ENCODE measurements around the gene PPP2R3A.

DNA sequence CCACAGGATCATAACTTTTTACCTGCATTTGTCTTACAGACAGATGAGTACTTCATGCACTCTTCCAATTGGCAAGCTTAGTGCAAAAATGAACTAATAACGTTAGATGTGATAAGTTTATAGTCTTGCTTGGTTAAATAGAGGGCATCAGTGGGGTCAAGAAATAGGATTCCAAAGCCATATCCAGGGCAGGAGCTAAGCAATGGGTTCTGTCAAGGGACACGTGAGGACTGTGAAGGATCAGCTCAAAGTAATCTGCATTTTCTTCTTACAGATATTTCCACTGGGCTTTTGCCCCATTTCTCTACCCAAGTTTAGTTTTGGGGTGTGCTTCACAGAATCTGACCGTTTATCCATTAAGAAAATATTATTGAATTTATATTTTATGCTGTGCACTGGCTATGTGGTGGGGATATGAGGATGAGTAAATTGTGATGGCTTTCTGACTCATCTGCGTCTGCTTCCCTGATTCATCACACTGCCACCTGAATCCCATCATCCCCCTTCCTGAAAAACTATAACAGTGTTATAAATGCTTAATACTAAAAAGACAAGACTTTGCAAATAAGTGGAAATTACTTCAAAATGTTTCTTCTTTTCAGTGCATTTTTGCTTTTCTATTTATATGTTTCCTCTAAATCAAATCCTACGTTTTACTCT, 17.5 kb downstream of the PPP2R3A start:
- TF ChIP-seq, protein P1, sequence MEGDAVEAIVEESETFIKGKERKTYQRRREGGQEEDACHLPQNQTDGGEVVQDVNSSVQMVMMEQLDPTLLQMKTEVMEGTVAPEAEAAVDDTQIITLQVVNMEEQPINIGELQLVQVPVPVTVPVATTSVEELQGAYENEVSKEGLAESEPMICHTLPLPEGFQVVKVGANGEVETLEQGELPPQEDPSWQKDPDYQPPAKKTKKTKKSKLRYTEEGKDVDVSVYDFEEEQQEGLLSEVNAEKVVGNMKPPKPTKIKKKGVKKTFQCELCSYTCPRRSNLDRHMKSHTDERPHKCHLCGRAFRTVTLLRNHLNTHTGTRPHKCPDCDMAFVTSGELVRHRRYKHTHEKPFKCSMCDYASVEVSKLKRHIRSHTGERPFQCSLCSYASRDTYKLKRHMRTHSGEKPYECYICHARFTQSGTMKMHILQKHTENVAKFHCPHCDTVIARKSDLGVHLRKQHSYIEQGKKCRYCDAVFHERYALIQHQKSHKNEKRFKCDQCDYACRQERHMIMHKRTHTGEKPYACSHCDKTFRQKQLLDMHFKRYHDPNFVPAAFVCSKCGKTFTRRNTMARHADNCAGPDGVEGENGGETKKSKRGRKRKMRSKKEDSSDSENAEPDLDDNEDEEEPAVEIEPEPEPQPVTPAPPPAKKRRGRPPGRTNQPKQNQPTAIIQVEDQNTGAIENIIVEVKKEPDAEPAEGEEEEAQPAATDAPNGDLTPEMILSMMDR (conservative IDR thresholded peaks at IDR 0.05 in 1 of 2, IDR thresholded peaks at IDR 0.05 in 1 of 2; ENCODE audit: low read depth in 1 of 2, low read length in 2 of 2) = no peak
- no peak for TF ChIP-seq EZH2 (IDR thresholded peaks at IDR 0.05; ENCODE audit: low read length, missing control alignments)

Data from fibroblast of lung (primary cell).